DMS153 treated with DMSO at 0.1 percent for 48 hours (cell line): ENCODE measurements around the gene HOXD12.

ENCODE experiments used
- DNase-seq: peaks from one replicate; lab custom pipeline; 2025; ENCODE audit not compliant: unreplicated experiment; lab: John Stamatoyannopoulos, UW

HOXD12 gene

GRCh38 chr2:176105078-176105729 lies 5.6 kb downstream of the HOXD12 start:
- DNase-seq = no peak

- no peak for DNase-seq
These were observed 6.4 kb downstream of the HOXD12 start for GRCh38 chr2:176105730-176106580.

- no peak for DNase-seq
These were observed 7.3 kb downstream of the HOXD12 start, which contains the start of gene HOXD11 for GRCh38 chr2:176106581-176107539. HOXD11 (plus strand) TSS chr2:176107280; CDS start chr2:176107356, 76 bp downstream.

- DNase-seq = no peak
These were observed 8.2 kb downstream of the HOXD12 start for GRCh38 chr2:176107731-176108181.

- no peak for DNase-seq
These were observed 9.8 kb downstream of the HOXD12 start for GRCh38 chr2:176109192-176109901.

GRCh38 chr2:176109946-176110345 lies 10.4 kb downstream of the HOXD12 start:
- no peak for DNase-seq

- no peak for DNase-seq
These were observed 11.1 kb downstream of the HOXD12 start for GRCh38 chr2:176110415-176111308.

GRCh38 chr2:176111309-176111663 lies 11.7 kb downstream of the HOXD12 start:
- no peak for DNase-seq

- DNase-seq = no peak
These were observed 12.3 kb downstream of the HOXD12 start for GRCh38 chr2:176111846-176112374.

GRCh38 chr2:176112375-176113302 lies 13.0 kb downstream of the HOXD12 start:
- DNase-seq = no peak

GRCh38 chr2:176114120-176114929 lies 14.7 kb downstream of the HOXD12 start:
- DNase-seq = no peak

- DNase-seq = no peak
These were observed 15.5 kb downstream of the HOXD12 start for GRCh38 chr2:176114930-176115625.

GRCh38 chr2:176115883-176116813 lies 16.6 kb downstream of the HOXD12 start, which contains the start of gene HOXD10:
HOXD10 (plus strand) TSS chr2:176116778; CDS start chr2:176116834, 56 bp downstream.
- DNase-seq = no peak

GRCh38 chr2:176117162-176117822 lies 17.7 kb downstream of the HOXD12 start:
- DNase-seq = no peak

- no peak for DNase-seq
These were observed 18.3 kb downstream of the HOXD12 start for GRCh38 chr2:176117823-176118371.
